Colonic mucosa (tissue), 4 donors: ENCODE data around the gene VSX1. TPM values are rescaled to one million over a fixed set of nuclear protein-coding genes. Genes with fewer than 3 reads are reported as not detected.

ENCODE experiments used
- DNase-seq: peaks from one replicate; pipeline ENCODE4 v3.0.0-alpha.2; 2020
- H3K27ac ChIP-seq: fragments of 200-600 bp; one replicate; pipeline ENCODE4 v1.8.0; 2021
- H3K27me3 ChIP-seq: fragments of 200-600 bp; one replicate; pipeline ENCODE4 v1.8.0; 2021
- H3K36me3 ChIP-seq: fragments of 200-600 bp; one replicate; pipeline ENCODE4 v1.8.0; 2021
- H3K4me1 ChIP-seq: fragments of 200-600 bp; one replicate; pipeline ENCODE4 v1.8.0; 2021; ENCODE audit warnings: mild to moderate bottlenecking
- H3K4me3 ChIP-seq: fragments of 200-600 bp; one replicate; pipeline ENCODE4 v1.8.0; 2021
- H3K9ac ChIP-seq, 2 donors: one replicate each; pipeline ENCODE4 v1.7.0; 2013; ENCODE audit warnings: control low read depth in 2 of 2, low read depth in 2 of 2, low read length in 2 of 2
- H3K9me3 ChIP-seq: fragments of 200-600 bp; one replicate; pipeline ENCODE4 v1.8.0; 2021
- CTCF ChIP-seq: fragments of 200-600 bp; IDR thresholded peaks from one replicate; pipeline ENCODE4 v1.8.0; 2022; ENCODE audit warnings: antibody characterized with exemption, mild to moderate bottlenecking
- intact Hi-C: fragments of 100-400 bp; cut with DNase I; formaldehyde crosslinking; loops from one replicate; pipeline ENCODE4 v1.14.1; 2022
- total RNA-seq, 2 donors: library from RNA; stranded (reverse); fragmentation: NEBNext Ultra II Directional in 1 of 2; extraction: Animal tissue kit (Norgen Biotek cat#: 25700) in 1 of 2; gene quantifications; one replicate each; pipeline ENCODE4 v1.2.1, GENCODE V29; 2021
- donor health status: healthy.
- donor health status: DM: no; HTN: no; CAD: no.
- donor health status: DM: no; HTN: no; CAD: no.

Gene VSX1
- total RNA-seq, 2 donors from 2014 or later = not detected

GRCh38 chr20:25054096-25054820 is 27.7 kb downstream of the VSX1 start:
- DNase-seq = no peak
- H3K4me1 ChIP-seq = peaks cover 13% of the 10 kb centered on the region
- H3K9me3 ChIP-seq = no peaks in the 10 kb centered on the region
- no peak for TF ChIP-seq CTCF
- H3K36me3 ChIP-seq = no peaks in the 10 kb centered on the region
- H3K9ac ChIP-seq = peak overlapping the region in 1 of 2 donors; percentile 8
- H3K27me3 ChIP-seq = no peaks in the 10 kb centered on the region
- intact Hi-C loops = no loop called here
- H3K27ac ChIP-seq = peak overlapping the region; percentile 59
- H3K4me3 ChIP-seq = no peak overlapping the region

GRCh38 chr20:25053255-25054031 is 28.5 kb downstream of the VSX1 start:
- Histone ChIP-seq H3K4me1 (peaks cover 13% of the 10 kb centered on the region), H3K27me3 (no peaks in the 10 kb centered on the region), H3K27ac (peak overlapping the region; percentile 59), H3K9ac (peak overlapping the region in 1 of 2 donors; percentile 8), H3K9me3 (no peaks in the 10 kb centered on the region), H3K36me3 (no peaks in the 10 kb centered on the region), H3K4me3 (no peak overlapping the region)
- no peak for TF ChIP-seq CTCF
- intact Hi-C loops = no loop called here
- no peak for DNase-seq

- DNase-seq = no peak
- Histone ChIP-seq H3K36me3 (no peaks in the 10 kb centered on the region), H3K4me3 (peak overlapping the region; percentile 1), H3K27ac (peak overlapping the region; percentile 59), H3K27me3 (no peaks in the 10 kb centered on the region), H3K4me1 (peaks cover 13% of the 10 kb centered on the region), H3K9me3 (no peaks in the 10 kb centered on the region), H3K9ac (no peak overlapping the region)
- intact Hi-C loops = no loop called here
- no peak for TF ChIP-seq CTCF
These were observed 29.4 kb downstream of the VSX1 start for GRCh38 chr20:25052255-25053194.

GRCh38 chr20:25051386-25052155 is 30.4 kb downstream of the VSX1 start:
- no peak overlapping the region for H3K27ac ChIP-seq
- no peak overlapping the region for H3K4me3 ChIP-seq
- no peak overlapping the region for H3K9ac ChIP-seq
- H3K9me3 ChIP-seq = no peaks in the 10 kb centered on the region
- H3K27me3 ChIP-seq = no peaks in the 10 kb centered on the region
- no peak for DNase-seq
- peaks cover 13% of the 10 kb centered on the region for H3K4me1 ChIP-seq
- no peak for TF ChIP-seq CTCF
- intact Hi-C loops = no loop called here
- H3K36me3 ChIP-seq = no peaks in the 10 kb centered on the region
